GM19023 (cell line): ENCODE results near the gene COG1.
"Not testable (repeated sequence)": the region's sequence is repeated elsewhere in the genome, so short reads cannot be mapped to it uniquely, and the experiment has no call there.

Experiments
- ATAC-seq: cut with Tn5 transposase; IDR thresholded peaks from one replicate; pipeline ENCODE4 v1.9.1; 2021; ENCODE audit warnings: mild to moderate bottlenecking, moderate library complexity; ENCODE audit not compliant: unreplicated experiment

COG1 gene, protein sequence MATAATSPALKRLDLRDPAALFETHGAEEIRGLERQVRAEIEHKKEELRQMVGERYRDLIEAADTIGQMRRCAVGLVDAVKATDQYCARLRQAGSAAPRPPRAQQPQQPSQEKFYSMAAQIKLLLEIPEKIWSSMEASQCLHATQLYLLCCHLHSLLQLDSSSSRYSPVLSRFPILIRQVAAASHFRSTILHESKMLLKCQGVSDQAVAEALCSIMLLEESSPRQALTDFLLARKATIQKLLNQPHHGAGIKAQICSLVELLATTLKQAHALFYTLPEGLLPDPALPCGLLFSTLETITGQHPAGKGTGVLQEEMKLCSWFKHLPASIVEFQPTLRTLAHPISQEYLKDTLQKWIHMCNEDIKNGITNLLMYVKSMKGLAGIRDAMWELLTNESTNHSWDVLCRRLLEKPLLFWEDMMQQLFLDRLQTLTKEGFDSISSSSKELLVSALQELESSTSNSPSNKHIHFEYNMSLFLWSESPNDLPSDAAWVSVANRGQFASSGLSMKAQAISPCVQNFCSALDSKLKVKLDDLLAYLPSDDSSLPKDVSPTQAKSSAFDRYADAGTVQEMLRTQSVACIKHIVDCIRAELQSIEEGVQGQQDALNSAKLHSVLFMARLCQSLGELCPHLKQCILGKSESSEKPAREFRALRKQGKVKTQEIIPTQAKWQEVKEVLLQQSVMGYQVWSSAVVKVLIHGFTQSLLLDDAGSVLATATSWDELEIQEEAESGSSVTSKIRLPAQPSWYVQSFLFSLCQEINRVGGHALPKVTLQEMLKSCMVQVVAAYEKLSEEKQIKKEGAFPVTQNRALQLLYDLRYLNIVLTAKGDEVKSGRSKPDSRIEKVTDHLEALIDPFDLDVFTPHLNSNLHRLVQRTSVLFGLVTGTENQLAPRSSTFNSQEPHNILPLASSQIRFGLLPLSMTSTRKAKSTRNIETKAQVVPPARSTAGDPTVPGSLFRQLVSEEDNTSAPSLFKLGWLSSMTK

DNA sequence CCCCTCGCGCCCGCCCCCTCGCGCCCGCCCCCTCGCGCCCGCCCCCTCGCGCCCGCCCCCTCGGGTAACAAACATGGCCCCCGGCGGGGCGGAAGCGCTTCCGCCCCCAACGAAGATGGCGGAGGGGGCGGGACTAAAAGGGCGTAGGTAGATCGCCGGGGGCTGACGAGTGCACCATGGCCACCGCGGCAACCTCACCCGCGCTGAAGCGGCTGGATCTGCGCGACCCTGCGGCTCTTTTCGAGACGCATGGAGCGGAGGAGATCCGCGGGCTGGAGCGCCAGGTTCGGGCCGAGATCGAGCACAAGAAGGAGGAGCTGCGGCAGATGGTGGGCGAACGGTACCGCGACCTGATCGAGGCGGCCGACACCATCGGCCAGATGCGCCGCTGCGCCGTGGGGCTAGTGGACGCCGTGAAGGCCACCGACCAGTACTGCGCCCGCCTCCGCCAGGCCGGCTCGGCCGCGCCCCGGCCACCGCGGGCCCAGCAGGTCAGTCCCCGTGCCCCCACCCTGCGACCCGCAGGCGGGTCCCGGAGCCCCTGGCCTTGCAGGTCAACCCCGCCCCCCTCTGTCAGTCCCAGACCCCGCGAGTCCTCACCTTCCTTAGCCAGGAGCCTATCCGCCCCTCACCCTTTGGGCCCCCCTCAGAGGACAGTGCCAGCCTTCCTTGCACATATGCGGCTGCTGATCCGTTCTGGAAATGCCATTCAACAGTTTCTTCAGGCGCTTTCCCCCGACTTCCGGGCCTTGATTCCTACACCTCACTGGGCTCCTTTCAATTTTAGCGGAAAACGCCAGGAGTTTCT, at the start of gene COG1:
Gene COG1 (plus strand): TSS at position 162 of the 808 bp plus-strand sequence. CDS start 15 bp downstream, at position 177.
- peak; percentile 73 for ATAC-seq

DNA sequence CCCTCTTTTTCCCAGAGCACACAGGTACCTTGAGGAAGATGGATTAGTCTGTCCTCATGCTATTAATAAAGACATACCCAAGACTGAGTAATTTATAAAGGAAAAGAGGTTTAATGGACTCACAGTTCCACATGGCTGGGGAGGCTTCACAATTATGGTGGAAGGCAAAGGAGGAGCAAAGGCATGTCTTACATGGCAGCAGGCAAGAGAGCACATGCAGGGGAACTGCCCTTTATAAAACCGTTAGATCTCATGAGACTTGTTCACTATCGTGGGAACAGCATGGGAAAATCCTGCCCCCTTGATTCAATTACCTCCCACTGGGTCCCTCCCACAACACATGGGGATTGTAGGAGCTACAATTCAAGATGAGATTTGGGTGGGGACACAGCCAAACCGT, 48.6 kb upstream of the COG1 start:
- ATAC-seq, result not testable (repeated sequence)

DNA sequence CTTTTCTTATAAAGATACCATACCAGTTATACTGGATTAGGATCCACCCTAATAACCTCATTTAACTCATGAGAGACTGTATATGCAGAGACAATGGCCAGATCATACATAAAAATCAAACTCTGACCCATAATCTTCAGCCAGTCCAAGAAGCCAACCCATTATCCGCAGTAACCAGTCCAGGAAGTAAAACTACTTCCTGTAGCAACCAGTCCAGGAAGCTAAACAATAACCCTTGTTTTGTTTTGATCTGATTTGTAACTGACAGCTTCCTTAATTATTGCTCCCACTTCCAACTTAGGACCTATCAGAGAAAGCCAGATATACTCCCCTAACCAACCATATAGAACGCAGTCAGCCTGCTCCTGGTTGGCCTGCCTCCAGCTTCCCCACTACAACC, 47.2 kb upstream of the COG1 start:
- no peak for ATAC-seq

DNA sequence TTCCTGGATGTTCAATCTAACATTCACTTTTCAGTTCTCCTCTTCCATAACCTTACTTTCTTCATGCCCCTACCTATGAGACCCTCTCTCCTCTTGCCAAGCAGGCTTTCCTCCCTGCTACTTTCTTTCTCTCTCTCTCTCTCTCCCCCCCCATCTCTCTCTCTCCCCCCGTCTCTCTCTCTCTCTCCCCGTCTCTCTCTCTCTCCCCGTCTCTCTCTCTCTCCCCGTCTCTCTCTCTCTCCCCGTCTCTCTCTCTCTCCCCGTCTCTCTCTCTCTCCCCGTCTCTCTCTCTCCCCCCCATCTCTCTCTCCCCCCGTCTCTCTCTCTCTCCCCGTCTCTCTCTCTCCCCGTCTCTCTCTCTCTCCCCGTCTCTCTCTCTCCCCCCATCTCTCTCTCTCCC, 45.1 kb upstream of the COG1 start:
- not testable (repeated sequence) for ATAC-seq

DNA sequence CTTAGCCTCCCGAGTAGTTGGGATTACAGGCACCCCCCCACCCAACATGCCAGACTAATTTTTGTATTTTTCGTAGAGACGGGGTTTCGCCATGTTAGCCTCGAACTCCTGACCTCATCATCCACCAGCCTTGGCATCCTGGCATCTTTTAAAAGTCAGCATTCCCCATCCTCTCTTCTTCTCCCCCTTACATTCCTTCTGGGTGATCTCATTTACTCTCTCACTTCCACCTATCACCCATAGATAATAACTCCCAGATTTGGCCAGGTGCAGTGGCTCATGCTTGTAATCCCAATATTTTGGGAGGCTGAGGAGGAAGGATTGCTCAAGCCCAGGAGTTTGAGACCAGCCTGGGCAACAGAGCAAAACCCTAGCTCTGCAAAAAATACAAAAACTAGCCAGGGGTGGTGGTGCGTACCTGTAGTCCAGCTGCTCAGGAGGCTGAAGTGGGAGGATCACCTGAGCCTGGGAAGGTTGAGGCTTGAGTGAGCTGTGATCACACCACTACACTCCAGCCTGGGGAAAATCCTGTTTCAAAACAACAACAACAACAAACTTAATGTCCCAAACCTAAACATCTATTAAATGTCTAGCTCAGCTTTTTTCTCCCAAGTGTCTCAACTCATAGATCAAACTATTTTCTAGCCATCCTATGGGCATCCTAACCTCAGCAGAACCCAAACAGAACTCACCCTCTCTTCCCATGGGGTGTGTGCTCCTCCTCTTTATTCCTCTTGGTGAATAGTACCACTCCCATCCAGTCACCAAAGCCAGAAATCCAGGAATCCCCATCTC, 44.1 kb upstream of the COG1 start:
- no peak for ATAC-seq

DNA sequence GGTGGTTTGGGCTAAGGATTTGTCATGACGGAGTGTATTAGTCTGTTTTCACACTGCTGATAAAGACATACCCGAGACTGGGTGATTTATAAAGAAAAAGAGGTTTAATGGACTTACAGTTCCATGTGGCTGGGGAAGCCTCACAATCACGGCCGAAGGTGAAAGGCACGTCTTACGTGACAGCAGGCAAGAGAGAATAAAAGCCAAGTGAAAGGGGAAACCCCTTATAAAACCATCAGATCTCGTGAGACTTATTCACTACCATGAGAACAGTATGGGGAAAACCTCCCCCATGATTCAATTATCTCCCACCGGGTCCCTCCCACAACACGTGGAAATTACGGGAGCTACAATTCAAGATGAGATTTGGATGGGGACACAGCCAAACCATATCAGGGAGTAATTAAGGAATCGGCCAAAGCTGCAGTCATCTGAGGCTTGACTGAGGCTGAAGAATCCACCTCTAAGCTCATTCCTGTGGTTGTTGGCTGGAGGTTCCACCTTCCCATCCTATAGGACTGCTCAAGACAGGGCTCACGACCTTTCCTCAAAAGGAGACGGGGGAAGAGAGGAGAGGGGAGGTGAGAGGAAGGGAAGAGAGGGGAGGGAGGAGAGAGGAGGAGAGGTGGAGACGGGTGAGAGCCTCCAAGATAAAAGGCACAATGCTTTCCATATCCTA, 42.1 kb upstream of the COG1 start:
- not testable (repeated sequence) for ATAC-seq

DNA sequence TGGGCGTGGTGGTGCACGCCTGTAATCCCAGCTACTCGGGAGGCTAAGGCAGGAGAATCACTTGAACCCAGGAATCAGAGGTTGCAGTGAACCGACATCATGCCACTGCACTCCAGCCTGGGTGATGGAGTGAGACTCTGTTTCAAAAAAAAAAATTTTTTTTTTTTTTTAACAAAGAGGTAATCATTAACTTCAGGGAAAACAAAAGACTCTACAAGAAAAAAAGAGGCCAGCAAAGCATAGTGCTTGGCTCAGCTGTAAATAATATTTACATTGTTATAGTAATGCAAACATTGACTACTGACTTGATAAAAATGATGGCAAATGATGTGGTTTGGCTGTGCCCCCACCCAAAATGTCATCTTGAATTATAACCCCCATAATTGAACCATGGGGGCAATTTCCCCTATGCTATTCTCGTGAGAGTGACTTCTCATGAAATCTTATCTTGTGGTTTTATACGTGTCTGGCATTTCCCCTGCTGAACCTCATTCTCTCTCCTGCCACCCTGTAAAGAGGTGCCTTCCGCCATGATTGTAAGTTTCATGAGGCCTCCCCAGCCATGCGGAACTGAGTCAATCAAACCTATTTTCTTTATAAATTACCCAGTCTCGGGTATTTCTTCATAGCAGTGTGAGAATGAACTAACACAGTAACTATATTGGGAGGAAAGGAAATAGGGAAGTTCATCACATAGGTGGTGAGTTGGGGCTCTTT, 40.8 kb upstream of the COG1 start:
- no peak for ATAC-seq

DNA sequence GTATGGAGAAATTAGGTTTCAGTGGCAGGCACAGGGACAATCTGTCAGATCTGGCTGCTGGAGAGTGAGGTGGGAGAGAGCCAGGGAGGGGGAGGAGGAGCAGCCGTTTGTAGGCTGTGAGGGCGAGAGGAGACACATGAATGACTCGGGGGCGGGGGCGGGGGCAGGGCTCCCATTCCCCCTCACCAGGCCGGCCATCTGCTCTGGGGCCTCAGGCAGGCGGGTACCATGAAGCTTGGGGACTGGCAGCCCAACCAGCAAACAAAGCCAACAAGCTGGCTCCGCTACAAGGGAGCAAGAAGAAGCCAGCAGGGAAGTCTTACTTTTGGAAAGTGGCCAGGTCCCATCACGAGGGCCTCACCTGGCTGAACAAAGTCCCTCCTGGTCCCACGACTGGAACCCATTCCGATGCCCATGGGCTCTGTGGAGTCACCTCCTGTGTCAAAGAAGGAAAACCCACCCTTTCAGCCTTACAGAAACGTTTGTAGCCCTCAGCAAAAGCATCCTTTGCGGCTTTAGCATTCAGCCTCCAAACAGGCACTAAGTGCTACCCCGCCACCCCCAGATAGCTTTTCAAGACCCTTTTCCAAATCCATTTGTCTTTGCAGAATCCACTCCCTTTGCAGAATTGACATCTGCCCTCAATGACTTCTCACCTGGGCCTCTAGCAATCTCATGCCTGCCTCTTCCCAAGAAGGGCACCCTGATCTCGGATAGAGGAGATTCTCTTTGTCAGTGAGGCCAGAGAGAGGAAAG, 37.3 kb upstream of the COG1 start:
- no peak for ATAC-seq

DNA sequence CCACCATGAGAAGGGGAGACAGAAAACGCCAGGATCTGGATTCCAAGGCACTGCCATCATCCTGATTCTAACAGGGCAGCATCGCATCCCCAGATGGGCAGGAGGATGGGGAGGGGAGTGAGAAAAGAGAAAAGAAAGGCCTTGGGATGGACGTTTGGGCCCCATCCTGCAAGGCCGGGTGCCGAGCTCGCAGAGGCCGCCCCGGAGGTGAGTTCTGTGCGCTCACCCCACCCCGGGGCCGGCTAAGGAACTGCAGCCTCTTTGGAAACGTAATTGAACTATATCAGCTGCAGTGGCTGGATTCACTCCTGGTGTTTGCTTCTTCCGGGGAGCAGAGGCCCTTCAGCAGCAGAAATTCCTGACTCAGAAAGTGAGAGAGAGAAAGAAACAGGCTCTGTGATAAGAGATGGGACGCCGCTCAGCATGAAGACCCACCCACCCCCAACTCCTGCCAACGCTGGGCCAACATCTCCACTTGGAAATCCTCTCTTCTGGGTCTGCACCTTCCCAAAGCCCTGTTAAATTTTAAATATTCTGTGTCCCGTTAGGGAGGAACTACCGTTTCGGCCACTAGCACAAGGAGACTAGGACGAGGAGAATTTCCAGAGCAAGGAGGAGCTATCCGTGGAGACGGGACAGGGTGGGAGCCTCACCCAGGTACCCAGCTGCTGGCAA, 36.6 kb upstream of the COG1 start:
- peak; percentile 63 for ATAC-seq

DNA sequence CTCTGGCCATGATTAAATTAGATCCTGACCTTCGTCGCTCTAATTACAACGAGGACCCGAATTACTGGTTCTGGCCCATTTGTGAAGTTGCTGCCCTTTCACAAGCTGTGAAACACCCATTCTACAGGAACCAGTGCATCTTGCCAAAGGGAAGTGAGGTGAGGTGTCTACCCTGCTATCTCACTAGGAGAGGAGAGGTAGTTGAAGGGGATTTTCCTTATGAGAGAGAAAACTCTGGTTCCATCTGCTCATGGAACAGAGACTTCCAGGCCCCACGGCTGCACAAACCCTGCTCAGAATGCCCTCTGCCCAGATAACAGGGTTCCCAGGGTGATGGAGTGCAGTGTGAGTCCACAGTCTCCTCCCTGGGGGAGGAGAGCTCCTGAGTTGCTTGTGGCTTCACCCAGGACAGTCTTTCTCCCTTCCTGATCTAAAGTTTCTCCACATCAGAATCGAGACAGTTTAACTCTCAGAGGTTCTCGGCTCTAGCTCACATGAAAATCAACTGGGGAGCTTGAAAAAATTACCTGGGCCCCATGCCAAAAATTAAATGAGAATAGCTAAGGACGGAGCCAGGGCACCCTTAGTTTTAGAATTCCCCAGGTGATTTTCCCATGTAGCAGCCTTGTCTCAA, 35.9 kb upstream of the COG1 start:
- no peak for ATAC-seq

DNA sequence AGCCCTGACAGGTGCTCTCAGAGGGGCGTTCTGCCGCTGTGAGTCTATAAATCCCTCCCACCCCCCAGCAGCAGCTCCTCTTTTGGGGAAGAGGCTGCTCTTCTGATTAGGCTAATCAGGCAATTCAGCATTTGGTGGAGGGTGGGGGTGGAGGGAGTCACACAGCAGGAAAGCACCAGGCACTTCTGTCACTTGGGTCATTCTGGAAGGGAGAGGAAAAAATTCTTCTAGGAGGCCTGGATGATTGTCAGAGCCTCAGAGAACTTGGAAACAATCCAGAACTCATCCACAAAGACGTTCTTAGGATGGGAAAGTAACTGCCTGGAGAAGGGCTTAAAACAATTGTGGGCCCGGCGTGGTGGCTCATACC, 35.3 kb upstream of the COG1 start:
- no peak for ATAC-seq

DNA sequence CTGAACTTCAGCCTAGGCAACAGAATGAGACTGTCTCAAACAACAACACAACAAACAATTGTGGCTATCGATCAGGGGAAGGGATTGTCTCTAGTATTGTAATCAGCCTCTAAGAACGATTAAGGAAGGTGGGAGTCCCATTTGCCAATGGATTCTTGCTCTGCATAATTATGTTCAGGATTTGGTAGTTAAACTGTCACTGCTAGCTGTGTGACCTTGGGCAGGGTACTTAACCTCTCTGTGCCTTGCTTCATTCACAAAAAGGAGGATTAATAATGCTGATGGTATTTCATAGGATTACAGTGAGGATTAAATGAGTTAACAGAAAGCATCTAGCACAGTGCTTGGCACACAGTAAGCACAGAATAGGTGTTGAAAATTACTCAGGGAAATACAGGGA, 34.7 kb upstream of the COG1 start:
- no peak for ATAC-seq

DNA sequence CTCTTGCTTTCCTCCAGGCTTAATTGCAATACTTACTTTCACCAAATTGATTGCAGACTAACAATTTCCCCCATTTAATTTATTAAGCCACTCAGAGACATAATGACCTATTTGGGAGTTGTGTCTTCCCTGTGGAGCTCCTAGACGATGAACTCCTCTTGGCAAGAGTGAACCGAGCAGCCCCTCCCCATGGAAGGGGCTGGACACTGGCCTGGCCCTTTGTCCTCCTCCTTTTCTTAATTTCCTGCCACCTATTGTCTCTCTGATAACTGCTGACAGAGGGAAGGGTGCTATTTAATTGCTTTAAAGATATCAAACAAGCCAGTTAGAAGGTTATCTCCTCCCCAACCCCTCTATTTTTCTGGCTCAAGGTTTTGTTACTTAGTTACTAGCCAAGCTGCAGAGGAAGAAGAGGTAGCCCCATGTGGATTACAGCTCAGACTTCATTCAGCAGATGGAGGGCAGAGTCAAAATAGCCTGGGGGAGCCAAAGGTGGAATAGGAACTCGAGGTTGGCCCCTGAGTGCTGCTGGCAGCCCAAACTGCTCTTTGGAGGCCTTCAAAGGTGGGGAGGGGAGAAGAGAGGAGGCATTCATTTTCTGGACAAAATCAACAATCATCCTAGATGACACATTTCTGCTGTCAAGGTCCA, 31.8 kb upstream of the COG1 start:
- no peak for ATAC-seq

DNA sequence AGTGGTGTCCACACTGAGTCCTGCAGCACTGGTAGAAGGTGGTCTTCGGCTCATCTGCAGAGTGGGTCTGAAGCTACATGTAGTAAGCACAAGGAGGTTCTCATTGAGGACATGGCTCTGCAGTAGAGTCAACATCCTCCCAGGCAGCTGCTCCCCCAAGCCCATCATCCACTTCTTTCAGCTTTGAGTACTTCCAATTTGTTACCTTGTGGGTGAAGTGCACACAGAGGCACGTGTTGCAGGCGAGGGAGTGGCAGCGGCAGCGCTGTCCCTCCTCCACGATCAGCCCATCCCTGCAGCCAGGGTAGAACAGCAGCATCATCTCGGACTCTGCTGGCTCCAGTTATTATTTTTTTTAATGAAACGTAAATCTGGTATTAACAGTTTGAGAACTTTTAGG, 29.8 kb upstream of the COG1 start:
- ATAC-seq, result no peak

DNA sequence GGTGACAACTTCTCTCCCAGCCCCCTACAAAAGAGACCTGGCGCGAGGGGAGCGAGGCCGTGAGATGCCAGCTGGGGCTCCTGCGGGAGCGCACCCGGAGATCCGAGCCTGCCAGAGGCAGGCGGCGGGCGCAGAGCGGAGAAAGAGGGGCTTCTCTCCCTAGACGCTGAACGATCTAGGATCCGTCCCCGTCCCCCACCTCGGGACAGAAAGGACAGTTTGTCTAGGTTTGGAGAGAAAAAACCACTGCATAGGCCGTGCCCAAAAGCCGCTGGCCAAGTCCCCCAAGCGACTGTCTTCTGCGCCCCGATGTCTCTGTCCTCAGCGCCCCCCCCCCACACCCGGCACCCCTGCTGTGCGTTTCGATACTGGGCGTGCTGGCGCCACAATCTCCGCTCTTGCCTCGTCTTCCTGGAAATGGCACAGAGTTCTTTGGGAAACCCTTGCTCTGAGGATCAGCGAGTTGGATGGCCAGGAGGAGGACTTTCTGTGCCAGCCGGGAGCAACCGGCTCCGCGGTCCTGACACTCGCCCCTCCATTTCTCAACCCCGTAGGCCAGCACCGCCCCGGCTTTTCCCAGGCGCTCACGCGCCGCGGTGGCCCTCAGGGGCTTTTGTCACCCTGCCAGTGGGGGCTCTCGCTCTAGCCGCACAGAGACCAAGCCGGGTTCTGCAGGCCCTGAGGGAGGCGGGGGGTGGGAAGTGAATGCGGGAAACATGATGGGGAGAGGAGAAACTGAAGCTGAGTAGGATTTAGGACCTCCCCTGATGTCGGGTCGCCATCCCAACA, 27.0 kb upstream of the COG1 start:
- ATAC-seq, result no peak
